ENCODE data around the gene GMNC.
"Not testable (repeated sequence)": the region's sequence is repeated elsewhere in the genome, so short reads cannot be mapped to it uniquely, and the experiment has no call there.

GMNC gene, protein sequence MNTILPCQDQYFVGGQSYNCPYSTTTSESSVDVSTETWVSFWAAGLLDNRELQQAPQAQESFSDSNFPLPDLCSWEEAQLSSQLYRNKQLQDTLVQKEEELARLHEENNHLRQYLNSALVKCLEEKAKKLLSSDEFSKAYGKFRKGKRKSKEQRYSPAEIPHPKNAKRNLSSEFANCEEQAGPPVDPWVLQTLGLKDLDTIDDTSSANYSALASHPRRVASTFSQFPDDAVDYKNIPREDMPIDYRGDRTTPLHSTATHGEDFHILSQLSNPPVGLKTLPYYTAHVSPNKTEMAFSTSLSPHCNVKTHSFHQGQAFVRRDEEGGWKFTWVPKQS

DNA sequence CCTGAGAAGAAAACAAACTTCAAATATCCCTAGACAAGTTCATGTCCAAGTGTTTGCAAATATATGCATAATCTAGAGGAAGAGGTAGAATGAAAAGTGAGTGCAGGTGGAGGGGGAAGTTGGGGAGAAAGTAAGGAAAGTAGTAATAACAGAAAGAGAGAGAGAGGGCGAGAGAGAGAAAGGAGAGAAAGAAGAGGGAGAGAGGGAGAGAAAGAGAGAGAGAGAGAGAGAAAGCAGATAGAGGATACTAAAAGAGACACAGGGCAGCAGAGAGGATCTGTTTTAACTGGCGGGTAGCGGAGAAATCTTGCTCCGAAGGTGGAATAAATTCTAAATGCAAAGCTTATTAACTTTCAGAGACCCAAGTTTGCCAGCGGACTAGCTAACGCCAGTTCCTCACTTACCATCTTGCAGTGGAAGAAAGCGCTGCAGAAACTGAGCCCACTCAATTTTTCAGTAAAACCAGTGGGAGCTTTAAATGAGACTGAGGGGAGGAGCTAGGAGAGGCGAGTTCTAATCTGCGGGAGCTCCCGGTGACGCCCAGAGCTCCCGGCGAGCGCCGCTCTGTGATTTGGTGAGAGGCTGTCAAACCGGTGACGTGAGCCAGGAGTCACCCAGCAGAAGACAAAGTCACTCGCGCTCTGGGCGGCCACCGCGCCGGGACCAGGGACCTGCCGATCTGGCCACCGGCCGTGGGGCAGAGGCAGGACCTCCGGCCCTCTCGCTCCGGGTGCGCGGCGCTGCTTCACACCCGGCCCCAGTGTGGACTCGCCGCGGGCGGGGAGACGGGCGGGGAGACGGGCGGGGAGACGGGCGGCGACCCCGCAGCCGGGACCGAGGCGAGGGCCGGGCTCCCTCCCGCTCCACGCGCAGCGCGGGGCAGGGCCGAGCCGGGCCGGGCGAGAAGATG, at the start of gene GMNC:
Gene GMNC (minus strand): TSS at position 486 of the 910 bp plus-strand sequence. CDS start 79 bp downstream, at position 407.
- DNase-seq (ENCODE audit: low read depth): peak; percentile 73

DNA sequence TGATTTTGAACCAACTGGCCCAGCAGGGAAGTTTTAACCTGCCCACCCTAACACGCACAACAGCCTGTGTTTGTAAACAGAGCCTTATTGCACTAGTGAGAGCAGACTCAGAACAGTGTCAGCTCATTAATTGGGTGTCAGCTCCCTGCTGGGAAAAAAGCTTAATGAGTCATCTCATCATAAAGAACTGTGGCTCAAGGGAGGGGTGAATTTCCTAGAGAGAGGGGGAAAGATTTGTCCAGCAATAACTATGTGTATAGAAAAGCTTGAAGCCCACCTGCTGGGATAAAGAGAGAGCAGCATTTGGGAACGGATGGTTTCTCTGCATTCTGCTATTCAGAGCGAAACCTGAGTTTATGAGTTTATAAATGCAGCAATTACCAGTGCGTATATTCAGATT, 48.9 kb upstream of the GMNC start:
- DNase-seq (ENCODE audit: low read depth): no peak

DNA sequence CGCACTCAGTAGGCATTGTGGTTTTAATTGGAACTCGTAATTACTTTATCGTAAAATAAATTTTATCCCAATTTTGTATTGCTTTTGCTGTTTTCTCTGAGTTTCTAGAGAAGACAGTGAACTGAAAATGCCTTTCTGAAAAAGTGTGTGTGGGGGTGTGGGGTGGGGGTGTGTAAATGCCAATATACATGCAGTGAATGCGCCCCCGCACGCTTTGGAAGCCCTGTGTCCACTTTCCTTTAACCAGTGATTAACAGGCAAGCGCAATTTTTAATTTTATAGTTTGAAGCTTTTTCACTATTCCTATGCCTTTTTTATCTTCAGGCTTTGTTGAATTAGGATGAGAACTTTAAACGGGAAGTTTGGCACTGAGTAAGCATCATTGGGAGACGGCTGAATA, 47.4 kb upstream of the GMNC start:
- no peak for DNase-seq (ENCODE audit: low read depth)

DNA sequence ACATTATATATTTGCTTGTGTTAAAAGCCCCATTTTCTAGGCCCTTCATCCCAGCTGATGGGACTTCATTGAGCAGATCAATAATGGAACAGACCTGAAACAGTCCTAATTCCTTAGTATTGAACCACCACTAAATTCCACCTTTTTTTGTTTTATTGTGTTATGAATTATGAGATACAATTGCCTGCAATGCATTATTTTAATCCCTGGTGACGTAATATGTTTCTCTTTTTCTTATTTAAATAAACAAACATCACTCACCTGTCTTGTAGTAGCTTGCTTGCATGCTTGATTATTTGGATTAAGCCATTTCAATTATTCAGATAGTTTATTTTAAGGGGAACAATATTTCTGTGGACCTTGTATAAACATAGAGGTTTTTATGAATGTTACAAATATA, 40.7 kb upstream of the GMNC start:
- DNase-seq (ENCODE audit: low read depth): no peak

DNA sequence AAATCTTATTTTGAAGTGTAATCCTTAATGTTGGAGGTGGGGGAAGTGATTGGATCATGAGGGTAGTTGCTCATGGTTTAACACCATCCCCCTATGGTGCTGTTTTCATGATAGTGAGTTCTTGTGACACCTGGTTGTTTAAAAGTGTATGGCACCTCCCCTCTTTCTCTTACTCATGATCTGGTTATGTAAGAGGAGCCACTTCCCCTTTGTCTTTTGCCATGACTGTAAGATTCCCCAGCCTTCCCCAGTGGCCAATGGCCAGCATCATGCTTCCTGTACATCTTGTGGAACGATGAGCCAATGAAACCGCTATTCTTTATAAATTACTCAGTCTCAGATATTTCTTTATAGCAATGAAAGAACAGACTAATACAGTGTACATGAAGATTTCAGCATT, 39.8 kb upstream of the GMNC start:
- no peak for DNase-seq (ENCODE audit: low read depth)

DNA sequence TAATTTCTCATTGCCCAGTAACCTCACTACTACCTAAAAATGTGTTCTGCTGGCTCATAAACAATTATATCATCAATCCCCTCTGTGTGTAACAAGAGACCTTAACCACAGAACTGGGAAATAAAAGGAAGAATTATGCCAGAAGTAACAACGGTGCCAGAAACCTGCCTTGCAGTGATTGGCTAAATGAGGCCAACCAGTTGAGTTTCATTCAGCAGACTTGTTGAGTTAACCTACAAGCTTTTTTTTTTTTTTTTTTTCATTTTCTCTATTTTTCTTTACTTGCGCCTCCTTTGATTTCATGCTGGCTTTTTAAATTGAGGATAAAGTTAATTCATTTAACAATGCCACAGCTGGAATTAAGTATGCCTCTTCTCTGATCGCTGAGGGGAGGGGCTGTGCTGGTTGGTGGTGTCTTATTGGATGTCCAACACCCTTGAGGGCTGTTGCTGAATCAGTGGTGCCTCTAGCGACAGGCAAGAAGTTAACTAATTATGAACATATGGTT, 30.0 kb upstream of the GMNC start:
- DNase-seq (ENCODE audit: low read depth): no peak

DNA sequence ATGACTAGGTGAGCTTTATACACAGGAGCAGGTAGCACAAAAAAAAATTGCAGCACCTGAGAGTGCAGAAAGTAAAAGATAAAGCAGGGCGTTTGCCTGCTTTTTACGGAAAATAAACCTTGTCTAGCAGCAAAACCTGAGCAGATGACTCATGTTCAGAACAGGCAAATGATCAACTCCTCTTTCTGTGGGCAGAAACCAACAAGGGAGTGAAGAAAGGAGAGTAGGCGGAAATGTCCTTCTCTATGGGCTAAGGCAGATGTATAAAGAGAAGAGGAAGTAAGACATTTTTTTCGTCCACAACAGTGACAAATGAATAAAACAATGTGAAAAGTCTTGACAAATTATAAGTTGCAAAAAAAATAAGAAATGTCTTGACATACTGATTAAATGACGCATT, 24.5 kb upstream of the GMNC start:
- no peak for DNase-seq (ENCODE audit: low read depth)

DNA sequence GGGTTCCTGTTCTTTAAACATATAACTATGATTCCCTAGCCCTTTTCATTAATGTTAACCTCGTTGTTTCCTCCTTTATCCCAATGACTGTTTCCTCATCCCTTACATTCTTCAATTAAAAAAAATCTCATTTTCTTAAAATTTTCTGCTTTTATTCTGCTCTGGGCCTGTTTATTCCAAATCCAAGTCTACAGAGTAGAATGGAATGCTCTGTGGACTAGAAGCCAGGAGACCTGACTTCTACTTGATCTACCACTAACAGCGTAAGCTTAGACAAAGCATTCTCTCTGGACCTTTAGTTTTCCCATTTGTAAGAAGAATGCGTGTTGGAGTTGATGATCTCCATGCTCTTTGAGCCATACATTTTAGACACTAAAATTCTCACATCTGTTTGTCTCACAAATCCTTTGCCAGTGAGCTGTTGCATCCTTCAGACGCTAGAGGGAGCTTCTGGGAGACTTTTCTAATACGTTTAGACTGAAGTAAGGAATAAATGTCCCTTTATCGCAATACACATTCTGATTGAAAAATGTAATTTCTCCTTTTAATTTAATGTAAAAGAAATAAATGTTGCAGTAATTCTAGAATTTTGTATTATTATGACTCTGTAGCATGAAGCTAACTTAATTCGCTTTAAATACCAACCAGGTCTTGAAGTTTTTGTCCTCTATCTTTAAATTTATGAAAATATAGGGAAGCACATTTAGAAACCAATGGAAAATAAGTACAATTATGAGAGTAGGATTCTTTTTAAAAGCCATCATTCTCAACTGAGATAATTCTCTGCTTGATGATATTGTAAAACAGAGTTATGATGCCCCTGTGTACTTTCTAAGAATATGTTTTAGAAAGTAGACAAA, 21.7 kb upstream of the GMNC start:
- DNase-seq (ENCODE audit: low read depth): peak; percentile 57

DNA sequence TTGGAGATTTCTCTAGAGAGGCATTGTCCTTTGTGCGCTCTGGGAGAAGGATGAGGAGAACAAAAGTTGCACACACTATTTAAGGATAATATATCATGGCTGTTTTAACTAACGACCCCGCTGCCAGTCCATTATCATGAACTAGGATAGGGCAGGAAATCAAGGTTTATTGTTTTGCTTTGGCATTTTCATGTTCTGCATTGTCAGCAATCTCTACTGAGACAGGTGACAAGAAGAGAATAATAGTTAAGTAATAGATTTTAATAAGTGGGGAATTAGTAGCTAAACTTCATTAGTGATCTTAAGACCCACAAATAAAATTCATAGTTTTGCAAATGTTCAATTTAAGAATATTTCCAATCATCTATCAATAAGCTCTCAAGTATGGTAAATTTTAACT, 20.6 kb upstream of the GMNC start:
- DNase-seq (ENCODE audit: low read depth): no peak

DNA sequence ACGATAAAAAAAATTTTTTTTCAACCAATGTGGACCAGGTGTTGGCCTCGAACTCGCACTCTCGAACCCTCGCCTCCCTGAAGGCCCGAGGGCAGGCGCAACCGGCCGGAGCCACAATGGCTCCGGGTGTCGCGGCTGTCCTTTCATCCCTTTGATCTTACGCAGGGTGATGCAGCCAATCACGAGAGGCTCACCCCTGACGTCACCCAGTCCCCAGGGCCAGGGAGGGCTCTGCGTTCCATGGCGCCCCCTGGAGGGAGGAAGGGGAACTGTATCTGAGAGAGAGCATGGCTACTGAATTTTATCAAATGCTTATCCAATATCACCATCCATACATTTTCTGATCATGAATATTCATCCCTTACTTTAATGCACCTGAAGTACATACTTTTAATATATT, 15.4 kb upstream of the GMNC start:
- DNase-seq (ENCODE audit: low read depth): no peak

DNA sequence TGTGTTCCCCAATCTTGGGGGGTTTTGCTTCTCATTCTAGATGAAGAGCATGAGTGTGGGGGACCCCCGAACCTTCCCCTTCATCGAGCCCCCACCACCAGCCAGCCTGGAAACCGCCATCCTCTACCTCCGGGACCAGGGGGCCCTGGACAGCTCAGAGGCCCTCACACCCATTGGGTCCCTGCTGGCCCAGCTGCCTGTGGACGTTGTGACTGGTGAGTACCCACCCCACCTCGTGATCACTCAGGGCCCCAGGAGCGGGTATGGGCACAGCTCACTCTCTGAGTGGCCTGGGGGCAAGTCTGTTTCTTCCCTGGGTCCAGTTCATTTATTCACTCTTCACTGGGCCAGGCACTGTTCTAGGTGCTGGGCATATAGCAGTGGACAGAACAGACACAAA, 13.9 kb upstream of the GMNC start:
- not testable (repeated sequence) for DNase-seq (ENCODE audit: low read depth)

DNA sequence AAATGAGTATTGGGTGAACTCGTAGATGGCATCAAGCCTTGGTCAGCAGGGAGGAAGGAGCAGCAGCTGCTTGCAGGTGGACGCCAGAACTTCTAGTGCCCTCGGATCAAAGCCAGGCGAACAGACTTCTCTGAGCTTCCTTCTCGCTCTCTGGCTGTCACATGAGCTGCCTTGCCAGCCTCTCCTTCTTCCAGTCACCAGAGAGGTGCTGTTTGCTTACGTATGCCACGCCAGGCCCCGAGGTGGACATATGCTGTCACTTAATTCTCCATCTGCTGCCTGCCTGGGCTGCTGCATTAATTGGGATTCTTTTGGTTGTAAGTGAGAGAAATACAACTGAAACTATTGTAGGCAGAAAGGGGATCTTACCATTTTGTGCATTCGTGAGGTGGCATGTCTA, 12.6 kb upstream of the GMNC start:
- DNase-seq (ENCODE audit: low read depth): not testable (repeated sequence)

DNA sequence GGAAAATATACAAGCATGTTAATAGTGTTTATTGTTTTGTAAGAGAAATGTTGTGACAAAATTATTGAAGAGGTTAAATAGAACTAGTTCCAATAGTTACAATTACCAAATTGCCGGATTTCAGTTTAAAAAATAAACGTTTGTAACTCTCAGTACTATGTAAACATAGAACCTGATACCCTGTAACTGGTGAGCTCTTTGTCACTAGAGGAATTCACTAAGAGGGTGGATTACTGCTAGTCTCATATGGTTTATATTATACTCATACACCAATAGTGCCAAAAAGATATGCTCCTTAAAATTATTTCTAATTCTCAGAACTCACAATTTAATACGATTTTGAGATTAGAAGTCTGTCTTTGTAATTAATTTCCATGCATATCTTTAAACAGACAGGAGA, 7.6 kb upstream of the GMNC start:
- DNase-seq (ENCODE audit: low read depth): no peak

DNA sequence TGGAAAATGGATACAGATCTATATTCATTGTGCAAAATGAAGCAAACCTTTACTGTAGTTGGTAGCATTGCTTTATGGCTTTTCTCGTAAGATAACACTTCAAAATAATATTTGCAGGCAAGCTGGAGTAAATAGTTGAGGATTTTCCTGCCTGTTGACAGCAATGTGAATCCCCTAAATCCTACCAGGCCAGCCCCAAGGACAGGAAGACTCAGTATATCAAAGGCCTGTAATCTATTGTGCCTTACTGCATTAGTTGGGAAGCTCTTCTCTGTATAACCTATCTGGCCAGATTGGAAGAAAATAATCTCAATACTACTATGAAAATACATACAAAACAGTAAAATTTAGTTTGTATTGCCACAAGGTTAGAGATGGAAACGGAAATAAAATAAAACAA, 4.6 kb upstream of the GMNC start:
- no peak for DNase-seq (ENCODE audit: low read depth)

DNA sequence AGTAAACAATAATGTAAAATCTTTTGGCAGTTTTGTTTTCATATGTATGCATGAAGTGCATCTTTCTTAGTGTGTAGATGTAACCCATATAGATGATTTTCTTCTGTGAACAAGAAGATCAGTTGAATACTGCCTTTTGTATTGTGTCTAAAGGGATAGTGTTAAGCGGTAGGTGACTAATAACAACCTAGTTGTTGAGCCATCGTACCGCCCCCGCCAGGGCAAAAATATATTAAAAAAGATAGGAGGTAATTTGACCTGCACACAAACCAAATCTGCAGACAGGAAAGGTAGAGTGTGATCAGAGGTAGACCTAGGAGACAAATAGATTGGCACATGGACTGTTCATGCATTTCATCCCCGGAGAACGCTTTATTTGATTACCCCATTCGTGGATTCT, 3.3 kb upstream of the GMNC start:
- no peak for DNase-seq (ENCODE audit: low read depth)

DNA sequence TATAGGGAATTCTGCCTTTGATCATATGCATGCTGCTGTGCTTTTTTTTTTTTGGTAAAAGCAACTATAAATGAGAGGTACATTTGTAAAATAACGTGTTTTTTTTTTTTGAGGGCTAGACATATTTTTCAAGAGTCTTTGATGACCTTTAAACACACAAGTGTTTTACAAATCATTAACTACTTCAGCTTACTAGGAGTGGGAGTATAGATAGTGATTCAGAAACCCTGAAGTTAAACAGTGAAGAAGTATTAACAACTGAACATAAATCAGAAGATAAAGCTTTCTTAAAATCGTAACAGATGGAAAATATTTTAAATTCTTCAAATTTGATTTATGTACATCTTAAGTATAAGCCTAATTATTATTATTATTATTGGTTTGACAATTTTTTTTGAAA, 2.9 kb upstream of the GMNC start:
- DNase-seq (ENCODE audit: low read depth): no peak

DNA sequence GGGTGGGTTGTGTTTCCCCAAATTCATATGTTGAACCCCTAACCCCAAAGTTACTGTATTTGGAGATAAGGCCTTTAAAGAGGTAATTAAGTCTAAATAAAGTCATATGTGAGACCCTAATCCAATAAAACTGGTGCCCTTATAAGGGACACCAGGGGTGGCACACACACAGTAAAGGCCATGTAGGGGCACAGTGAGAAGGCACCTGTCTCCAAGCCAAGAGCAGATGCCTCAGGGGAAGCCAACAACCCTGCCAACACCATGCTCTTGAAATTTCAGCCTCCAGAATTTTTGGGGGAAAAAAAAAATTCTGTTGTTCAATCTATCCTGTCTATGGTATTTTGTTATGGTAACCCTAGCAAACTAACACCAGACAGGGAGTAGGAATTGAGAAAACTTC, 1.5 kb upstream of the GMNC start:
- DNase-seq (ENCODE audit: low read depth): no peak

DNA sequence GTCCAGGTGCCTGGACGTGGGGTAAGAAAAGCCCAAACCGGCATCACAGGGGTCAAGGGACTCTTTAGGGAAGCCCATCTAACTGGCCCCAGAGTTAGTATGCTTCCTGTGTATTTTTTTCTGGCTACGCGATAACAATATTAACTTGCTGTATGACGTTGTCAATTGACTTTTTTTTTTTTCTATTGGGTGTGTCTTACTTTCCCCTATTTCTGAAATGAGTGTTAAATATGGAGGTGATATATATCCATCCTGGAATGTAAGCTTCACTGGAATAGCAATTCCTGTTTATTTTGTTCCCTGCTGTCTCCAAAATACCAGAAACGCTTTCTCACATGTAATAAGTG, 598 bp upstream of the GMNC start:
- no peak for DNase-seq (ENCODE audit: low read depth)

DNA sequence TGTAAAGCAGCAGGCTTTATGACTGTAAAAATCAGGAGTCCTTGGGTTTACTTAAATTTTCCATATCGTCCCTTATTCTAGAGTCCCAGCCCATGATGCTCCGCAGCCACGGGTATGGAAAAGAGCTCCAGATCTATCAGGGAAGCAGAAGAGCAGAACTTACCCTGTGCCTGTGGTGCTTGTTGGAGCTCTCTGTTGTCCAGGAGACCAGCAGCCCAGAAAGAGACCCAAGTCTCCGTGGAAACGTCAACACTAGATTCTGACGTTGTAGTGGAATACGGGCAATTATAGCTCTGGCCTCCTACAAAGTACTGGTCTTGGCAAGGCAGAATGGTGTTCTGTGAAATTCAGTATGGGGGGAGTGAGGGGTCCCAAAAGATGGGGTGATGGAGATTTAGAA, 2.0 kb downstream of the GMNC start:
- DNase-seq (ENCODE audit: low read depth): no peak

DNA sequence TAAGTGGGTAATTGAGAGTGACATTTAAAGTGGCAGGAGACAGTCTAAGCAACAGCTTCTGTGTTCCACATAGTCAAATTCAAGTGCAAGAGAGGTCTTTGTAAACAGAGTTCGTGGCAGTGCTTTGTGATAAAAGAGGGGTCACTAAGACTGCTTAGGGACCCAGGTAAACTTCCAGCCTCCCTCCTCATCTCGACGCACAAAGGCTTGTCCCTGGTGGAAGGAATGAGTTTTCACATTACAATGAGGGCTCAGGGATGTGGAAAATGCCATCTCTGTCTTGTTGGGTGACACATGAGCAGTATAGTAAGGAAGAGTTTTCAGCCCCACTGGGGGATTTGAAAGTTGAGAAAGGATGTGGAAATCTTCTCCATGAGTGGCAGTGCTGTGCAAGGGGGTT, 7.3 kb downstream of the GMNC start:
- DNase-seq (ENCODE audit: low read depth): no peak

DNA sequence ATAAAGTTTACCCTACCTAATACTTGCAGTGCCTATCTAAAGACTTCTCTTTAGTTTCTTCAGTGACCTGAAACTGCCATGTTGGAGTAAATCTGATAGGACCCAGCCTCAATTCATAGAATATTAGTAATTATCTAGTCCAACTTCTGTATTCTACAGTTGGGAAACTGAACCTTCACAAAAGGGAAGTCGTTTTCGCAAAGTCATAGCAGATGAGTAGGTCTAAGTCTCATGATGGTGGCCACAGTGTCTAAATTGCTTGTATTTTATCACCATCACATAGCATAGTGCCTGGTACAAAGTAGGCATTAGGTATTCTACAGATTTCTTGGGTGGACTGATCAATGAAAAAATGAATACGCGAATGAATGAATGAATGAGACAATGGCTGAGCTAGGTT, 8.4 kb downstream of the GMNC start:
- no peak for DNase-seq (ENCODE audit: low read depth)

DNA sequence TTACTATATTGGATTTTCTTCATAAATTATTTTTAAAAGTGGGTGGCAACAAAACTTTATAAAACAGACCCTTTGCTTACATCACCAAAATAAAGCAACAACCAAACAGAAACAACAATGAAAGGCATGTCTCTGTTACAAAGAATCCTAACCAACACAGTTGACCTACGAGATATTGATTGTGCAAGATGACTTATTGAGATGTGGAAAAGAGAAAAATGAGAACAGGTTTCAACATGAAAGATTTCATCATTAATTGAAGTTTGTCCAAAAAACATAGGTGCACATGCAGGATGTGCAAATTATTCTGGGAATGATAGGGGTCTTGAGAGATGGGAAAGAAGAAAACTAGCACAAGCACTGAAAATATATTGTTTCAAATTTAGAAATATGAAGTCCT, 9.0 kb downstream of the GMNC start:
- DNase-seq (ENCODE audit: low read depth): no peak
